Epithelial cell of esophagus (primary cell): ENCODE measurements around the gene PLA2G10.
"Not testable (repeated sequence)": the region's sequence is repeated elsewhere in the genome, so short reads cannot be mapped to it uniquely, and the experiment has no call there.

Source experiments
- DNase-seq: peaks from one replicate; pipeline ENCODE4 v3.0.0; 2010; ENCODE audit warnings: low read depth
- H3K4me3 ChIP-seq: 2 replicates; pipeline ENCODE4 v1.5.1; 2011; ENCODE audit warnings: mild to moderate bottlenecking, low read length, control low read depth
- TF ChIP-seq, protein P1 (sequence below): IDR thresholded peaks from 2 replicates; pipeline ENCODE4 v1.5.1; 2011; ENCODE audit warnings: low read depth, mild to moderate bottlenecking, low read length, control low read depth, inconsistent platforms; ENCODE audit not compliant: insufficient read depth; ENCODE audit errors: missing control alignments

Gene PLA2G10

GRCh38 chr16:14694129-14694528 is at the start of gene PLA2G10:
TSS of gene PLA2G10 (minus strand) at chr16:14694308. CDS start at chr16:14694229, 79 bp downstream.
- DNase-seq, H3K4me3 ChIP-seq: not testable (repeated sequence)

- not testable (repeated sequence) for DNase-seq
Observed at GRCh38 chr16:14742273-14743128, 48.4 kb upstream of the PLA2G10 start, which contains the start of gene NPIPA2. TSS of gene NPIPA2 (plus strand) at chr16:14742533. CDS start at chr16:14748066, 5,533 bp downstream.

GRCh38 chr16:14741794-14742193 is 47.7 kb upstream of the PLA2G10 start:
- DNase-seq, H3K4me3 ChIP-seq: not testable (repeated sequence)

More at GRCh38 chr16:14742273-14743128, 48.4 kb upstream of the PLA2G10 start, which contains the start of gene NPIPA2:
- not testable (repeated sequence) for H3K4me3 ChIP-seq

DNA sequence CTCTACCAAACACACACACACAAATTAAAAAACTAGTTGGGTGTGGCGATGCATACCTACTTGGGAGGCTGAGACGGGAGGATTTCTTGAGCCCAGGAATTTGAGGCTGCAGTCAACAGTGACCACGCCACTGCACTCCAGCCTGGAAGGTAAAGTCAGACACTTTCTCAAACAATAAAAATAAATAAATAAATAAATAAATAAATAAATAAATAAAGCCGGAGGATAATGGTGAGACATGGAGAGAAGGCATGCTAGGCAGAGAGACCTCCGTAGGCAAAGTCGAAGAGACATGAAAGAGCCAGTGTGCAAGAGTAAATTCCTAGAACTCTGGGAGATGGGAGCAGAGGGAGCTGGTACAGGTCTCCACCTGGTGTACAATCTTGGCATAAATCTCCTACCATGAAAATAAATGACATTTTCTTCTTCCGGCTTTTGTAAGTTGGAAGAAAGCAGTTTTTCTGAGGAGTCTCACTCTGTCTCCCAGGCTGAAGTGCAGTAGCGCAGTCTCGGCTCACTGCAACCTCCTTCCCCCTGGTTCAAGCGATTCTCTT is 46.8 kb upstream of the PLA2G10 start:
- not testable (repeated sequence) for H3K4me3 ChIP-seq, DNase-seq

DNA sequence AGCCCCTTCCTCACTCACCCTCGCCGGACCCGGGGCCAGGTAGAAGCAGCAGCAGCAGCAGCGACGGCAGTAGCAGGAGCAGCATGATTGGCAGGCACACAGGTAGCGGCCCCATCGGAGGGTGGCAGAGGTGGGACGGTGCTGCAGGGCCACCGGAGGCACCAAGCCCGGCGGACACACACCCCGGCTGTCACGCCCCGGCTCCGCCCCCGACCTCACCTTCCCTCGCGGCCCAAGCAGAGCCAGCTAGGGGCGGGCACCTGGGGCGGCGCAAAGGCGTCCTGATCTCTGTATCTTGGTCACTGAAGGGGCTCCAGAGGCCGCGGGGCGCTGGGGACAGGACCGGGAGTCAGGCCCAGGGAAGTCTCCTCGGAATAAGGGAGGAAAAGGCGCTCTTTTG is 39.1 kb upstream of the PLA2G10 start:
- DNase-seq, H3K4me3 ChIP-seq: not testable (repeated sequence)

DNA sequence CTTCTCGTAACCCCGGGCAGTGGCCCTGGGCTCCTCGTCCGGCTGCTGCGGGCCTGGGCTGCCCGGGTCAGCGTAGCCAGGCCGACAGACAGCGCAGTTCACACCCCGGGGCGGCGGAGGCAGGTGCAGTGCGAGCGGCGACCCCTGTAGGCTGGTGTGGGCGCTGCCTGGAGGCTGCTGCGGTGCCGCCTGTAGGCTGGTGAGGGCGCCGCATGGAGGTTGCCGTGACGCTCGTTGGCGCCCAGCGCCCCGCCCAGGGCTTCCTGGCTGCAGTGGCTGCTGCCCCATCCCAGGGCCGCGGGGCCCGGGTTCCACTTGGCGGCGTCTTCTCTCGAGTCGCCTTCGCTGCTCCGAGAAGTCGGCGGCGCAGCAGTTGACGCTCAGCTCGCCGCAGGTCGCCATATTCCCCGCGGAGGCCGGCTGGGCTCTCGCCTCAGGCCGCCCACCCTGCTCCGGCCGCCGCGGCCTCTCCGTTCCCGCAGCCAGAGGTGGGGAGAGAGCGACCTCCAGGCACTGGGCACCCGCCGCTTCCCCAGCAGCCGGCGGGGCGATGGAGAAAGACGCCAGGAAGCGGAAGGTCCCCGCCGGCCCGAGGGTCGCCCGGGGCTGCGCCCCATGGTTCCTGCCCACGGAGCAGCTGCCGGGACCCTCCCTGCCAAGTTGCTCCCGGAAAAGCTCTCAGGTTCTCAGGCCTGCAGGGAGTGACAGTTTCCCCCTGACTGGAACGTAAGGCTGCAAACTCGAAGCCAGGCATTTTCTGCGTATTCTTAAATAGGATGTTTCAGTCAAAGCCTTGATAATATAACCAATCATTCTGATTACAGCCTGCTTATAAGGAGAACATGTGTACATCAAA is 9.3 kb upstream of the PLA2G10 start, which contains the start of gene NPIPA3:
NPIPA3 (plus strand) TSS at position 256 of the 856 bp plus-strand sequence. CDS start 5,533 bp downstream, outside the sequence.
- not testable (repeated sequence) for DNase-seq, H3K4me3 ChIP-seq

- DNase-seq, H3K4me3 ChIP-seq: not testable (repeated sequence)
Observed at GRCh38 chr16:14702672-14703071, 8.6 kb upstream of the PLA2G10 start.

- not testable (repeated sequence) for DNase-seq, H3K4me3 ChIP-seq
Observed at GRCh38 chr16:14701859-14702258, 7.8 kb upstream of the PLA2G10 start.

GRCh38 chr16:14685870-14686793 is 8.0 kb downstream of the PLA2G10 start:
- DNase-seq, H3K4me3 ChIP-seq: not testable (repeated sequence)

GRCh38 chr16:14682121-14682520 is 12.0 kb downstream of the PLA2G10 start:
- no peak for DNase-seq
- H3K4me3 ChIP-seq = no peak overlapping the region
- TF ChIP-seq, protein P1, sequence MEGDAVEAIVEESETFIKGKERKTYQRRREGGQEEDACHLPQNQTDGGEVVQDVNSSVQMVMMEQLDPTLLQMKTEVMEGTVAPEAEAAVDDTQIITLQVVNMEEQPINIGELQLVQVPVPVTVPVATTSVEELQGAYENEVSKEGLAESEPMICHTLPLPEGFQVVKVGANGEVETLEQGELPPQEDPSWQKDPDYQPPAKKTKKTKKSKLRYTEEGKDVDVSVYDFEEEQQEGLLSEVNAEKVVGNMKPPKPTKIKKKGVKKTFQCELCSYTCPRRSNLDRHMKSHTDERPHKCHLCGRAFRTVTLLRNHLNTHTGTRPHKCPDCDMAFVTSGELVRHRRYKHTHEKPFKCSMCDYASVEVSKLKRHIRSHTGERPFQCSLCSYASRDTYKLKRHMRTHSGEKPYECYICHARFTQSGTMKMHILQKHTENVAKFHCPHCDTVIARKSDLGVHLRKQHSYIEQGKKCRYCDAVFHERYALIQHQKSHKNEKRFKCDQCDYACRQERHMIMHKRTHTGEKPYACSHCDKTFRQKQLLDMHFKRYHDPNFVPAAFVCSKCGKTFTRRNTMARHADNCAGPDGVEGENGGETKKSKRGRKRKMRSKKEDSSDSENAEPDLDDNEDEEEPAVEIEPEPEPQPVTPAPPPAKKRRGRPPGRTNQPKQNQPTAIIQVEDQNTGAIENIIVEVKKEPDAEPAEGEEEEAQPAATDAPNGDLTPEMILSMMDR = no peak

GRCh38 chr16:14681115-14681514 is 13.0 kb downstream of the PLA2G10 start:
- no peak for DNase-seq
- TF ChIP-seq, protein P1 = no peak
- H3K4me3 ChIP-seq = no peak overlapping the region

DNA sequence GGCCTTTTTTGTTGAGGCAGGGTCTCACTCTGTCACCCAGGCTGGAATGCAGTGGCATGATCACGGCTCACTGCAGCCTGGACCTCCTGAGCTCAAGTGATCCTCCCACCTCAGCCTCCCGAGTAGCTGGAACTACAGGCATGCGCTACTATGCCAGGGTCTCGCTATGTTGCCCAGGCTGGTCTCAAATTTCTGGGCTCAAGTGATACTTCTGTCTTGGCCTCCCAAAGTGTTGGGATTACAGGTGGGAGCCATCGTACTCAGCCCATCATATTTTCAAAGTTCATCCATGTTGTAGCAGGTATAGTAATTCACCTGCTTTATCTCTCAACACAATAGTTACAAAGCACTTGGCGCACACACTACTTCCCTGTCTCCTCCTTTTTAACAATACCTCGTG is 13.7 kb downstream of the PLA2G10 start:
- not testable (repeated sequence) for H3K4me3 ChIP-seq, DNase-seq
